GM12878 (cell line): ENCODE results near the gene CACNA1G. TPM values are rescaled to one million over a fixed set of nuclear protein-coding genes. Genes with fewer than 3 reads are reported as not detected.

ENCODE experiments used
- ATAC-seq: fragments of 200-7000 bp; cut with Tn5 transposase; 3 replicates; pipeline ENCODE4 v1.9.1; 2020; ENCODE audit warnings: mild to moderate bottlenecking, moderate library complexity
- BruUV-seq: library from RNA; stranded (reverse); fragments of 400-500 nt; replicated peaks from 2 replicates; lab custom pipeline; 2021; lab: Mats Ljungman, UMichigan
- CTCF ChIA-PET: fragments of 300-600 bp; sonication (Branson Sonifier 250); formaldehyde crosslinking; extraction: SDS; loops from one replicate; lab custom pipeline; 2021; ENCODE audit warnings: inconsistent platforms; lab: Yijun Ruan, JAX
- POLR2A ChIA-PET: fragments of 350-600 bp; formaldehyde crosslinking; extraction: SDS; loops from one replicate; lab custom pipeline; 2021; ENCODE audit warnings: inconsistent platforms; lab: Charles Lee
- RAD21 ChIA-PET: fragments of 300-600 bp; sonication (Branson Sonifier 250); formaldehyde crosslinking; loops from one replicate; lab custom pipeline; 2023; ENCODE audit warnings: antibody characterized with exemption; ENCODE audit not compliant: unreplicated experiment; lab: Charles Lee
- SMC1A ChIA-PET: fragments of 300-600 bp; sonication (Branson Sonifier 250); formaldehyde crosslinking; loops from one replicate; lab custom pipeline; 2023; ENCODE audit not compliant: unreplicated experiment, uncharacterized antibody; lab: Charles Lee
- DNase-seq: peaks from one replicate; pipeline ENCODE4 v3.0.0-alpha.2; 2011; ENCODE audit warnings: low read depth, low spot score
- FAIRE-seq: peaks from 3 replicates; lab custom pipeline; 2011; peaks lifted over from hg19 to GRCh38; lab: Jason Lieb, UNC
- H2AFZ ChIP-seq: 2 replicates; pipeline ENCODE4 v1.6.0; 2011; ENCODE audit warnings: low read depth, low read length, control low read depth; ENCODE audit not compliant: control insufficient read depth
- H3K27ac ChIP-seq: 2 replicates; pipeline ENCODE4 v1.5.1; 2011; ENCODE audit warnings: control low read depth; ENCODE audit not compliant: control insufficient read depth, insufficient read depth
- H3K27me3 ChIP-seq, 2 experiments: replicated peaks in 1 of 2; 2 replicates each; pipeline versions ENCODE4 v1.6.0 to v1.6.1; 2011; ENCODE audit warnings: low read length in 1 of 2; ENCODE audit not compliant: control insufficient read depth in 2 of 2, insufficient read depth in 2 of 2
- H3K36me3 ChIP-seq, 2 experiments: 2 replicates each; pipeline ENCODE4 v1.5.1; 2011; ENCODE audit warnings: low read length in 1 of 2; ENCODE audit not compliant: control insufficient read depth in 2 of 2, insufficient read depth in 2 of 2
- H3K4me1 ChIP-seq: 2 replicates; pipeline ENCODE4 v1.6.1; 2011; ENCODE audit warnings: mild to moderate bottlenecking, low read length, moderate library complexity, mixed read lengths; ENCODE audit not compliant: control insufficient read depth, insufficient read depth
- H3K4me2 ChIP-seq: 2 replicates; pipeline ENCODE4 v1.6.0; 2011; ENCODE audit warnings: control low read depth; ENCODE audit not compliant: control insufficient read depth, insufficient read depth
- H3K4me3 ChIP-seq: fragments of 200-600 bp; sonication (generic); 2 replicates; pipeline ENCODE4 v1.5.1; 2016
- H3K79me2 ChIP-seq: 2 replicates; pipeline ENCODE4 v1.6.0; 2011; ENCODE audit warnings: low read length; ENCODE audit not compliant: control insufficient read depth, insufficient read depth
- H3K9ac ChIP-seq: 2 replicates; pipeline ENCODE4 v1.8.0; 2011; ENCODE audit warnings: low read length, control low read depth, mixed read lengths; ENCODE audit not compliant: control insufficient read depth, insufficient read depth
- H3K9me3 ChIP-seq: replicated peaks from 3 replicates; pipeline ENCODE4 v1.5.1; 2011; ENCODE audit warnings: mild to moderate bottlenecking, low read length; ENCODE audit not compliant: control insufficient read depth, insufficient read depth
- H4K20me1 ChIP-seq: 2 replicates; pipeline ENCODE4 v1.6.0; 2011; ENCODE audit not compliant: control insufficient read depth, insufficient read depth
- BCLAF1 ChIP-seq: fragments of 450-650 bp; IDR thresholded peaks from 2 replicates; pipeline ENCODE4 v1.6.1; 2017; ENCODE audit warnings: antibody characterized with exemption, mild to moderate bottlenecking, moderate library complexity
- EED ChIP-seq: sonication (generic); IDR thresholded peaks from 2 replicates; pipeline ENCODE4 v1.6.1; 2016; ENCODE audit warnings: antibody characterized with exemption, low read depth
- GABPA ChIP-seq: IDR thresholded peaks from 2 replicates; pipeline ENCODE4 v1.6.1; 2014; ENCODE audit warnings: antibody characterized with exemption, low read depth, mild to moderate bottlenecking, inconsistent platforms
- HCFC1 ChIP-seq: fragments of 150-350 bp; IDR thresholded peaks from 2 replicates; pipeline ENCODE4 v1.6.1; 2014; ENCODE audit warnings: low read length
- JUNB ChIP-seq: IDR thresholded peaks from 2 replicates; pipeline ENCODE4 v1.6.1; 2016; ENCODE audit warnings: antibody characterized with exemption, mild to moderate bottlenecking
- KDM1A ChIP-seq: fragments of 200-600 bp; sonication (generic); IDR thresholded peaks from 2 replicates; pipeline ENCODE4 v1.6.1; 2016; ENCODE audit warnings: borderline replicate concordance
- MTA3 ChIP-seq: IDR thresholded peaks from 2 replicates; pipeline ENCODE4 v1.6.1; 2012; ENCODE audit warnings: low read length, inconsistent platforms, borderline replicate concordance
- RAD51 ChIP-seq: fragments of 450-650 bp; IDR thresholded peaks from 2 replicates; pipeline ENCODE4 v1.6.1; 2016; ENCODE audit warnings: moderate library complexity, mild to moderate bottlenecking, inconsistent platforms
- SMARCA5 ChIP-seq: fragments of 450-650 bp; IDR thresholded peaks from 2 replicates; pipeline ENCODE4 v1.6.1; 2017; ENCODE audit warnings: mild to moderate bottlenecking
- SMC3 ChIP-seq: IDR thresholded peaks from 2 replicates; pipeline ENCODE4 v1.6.1; 2011; ENCODE audit warnings: low read length, improper control_type of control experiment, borderline replicate concordance
- TARDBP ChIP-seq: IDR thresholded peaks from 2 replicates; pipeline ENCODE4 v1.6.1; 2016; ENCODE audit warnings: borderline replicate concordance
- TCF12 ChIP-seq: IDR thresholded peaks from 2 replicates; pipeline ENCODE4 v1.6.1; 2011; ENCODE audit warnings: low read depth, mild to moderate bottlenecking, low read length
- USF2 ChIP-seq: IDR thresholded peaks from 2 replicates; pipeline ENCODE4 v1.6.1; 2011; ENCODE audit warnings: low read depth, low read length, improper control_type of control experiment, borderline replicate concordance
- ZNF207 ChIP-seq: fragments of 450-650 bp; IDR thresholded peaks from 2 replicates; pipeline ENCODE4 v1.6.1; 2014; ENCODE audit warnings: antibody characterized with exemption, mild to moderate bottlenecking, borderline replicate concordance
- ZNF384 ChIP-seq: IDR thresholded peaks from 2 replicates; pipeline ENCODE4 v1.6.1; 2012; ENCODE audit warnings: low read depth, mild to moderate bottlenecking, low read length, improper control_type of control experiment, borderline replicate concordance
- ZNF622 ChIP-seq: fragments of 450-650 bp; IDR thresholded peaks from 2 replicates; pipeline ENCODE4 v1.6.1; 2017; ENCODE audit warnings: mild to moderate bottlenecking, inconsistent platforms
- WGBS: methylation state at CpG from one replicate; pipeline ENCODE4 v1.1.6; 2016; ENCODE audit warnings: low lambda C conversion rate; ENCODE audit not compliant: insufficient replicate concordance, insufficient coverage; ENCODE audit errors: missing lambda C conversion rate; 5-methylcytosine and 5-hydroxymethylcytosine counted together
- in situ Hi-C: fragments of 300-500 bp; cut with MboI; formaldehyde crosslinking; loops from 9 replicates; pipeline ENCODE4 v1.14.3; 2018; ENCODE audit warnings: mixed read lengths
- intact Hi-C: fragments of 100-400 bp; cut with micrococcal nuclease; formaldehyde crosslinking; loops from one replicate; pipeline ENCODE4 v1.14.2; 2022; ENCODE audit not compliant: unreplicated experiment
- polyA plus RNA-seq, 11 experiments: library from polyadenylated mRNA; depleted of rRNA in 4 of 11; unstranded in 6 of 11; stranded (reverse) in 5 of 11; fragments of >200 nt; fragmentation: Nextera tagmentation in 4 of 11; fragmentation: Illumina TruSeq in 1 of 11; extraction: Ambion mirVana in 4 of 11; extraction: Trizol in 1 of 11; gene quantifications; 1 replicate in 1 of 11; 2 replicates in 10 of 11; pipeline versions ENCODE4 v1.2.1 to v1.2.3, GENCODE V29; 2011 to 2016; ENCODE audit warnings: inconsistent platforms in 2 of 11, missing spikeins in 2 of 11, low read depth in 1 of 11
- total RNA-seq, 4 experiments: library from RNA; depleted of rRNA in 3 of 4; stranded (reverse); fragments of >200 nt in 3 of 4; fragmentation: Illumina TruSeq in 1 of 4; extraction: Trizol in 1 of 4; gene quantifications; 2 replicates each; pipeline versions ENCODE4 v1.2.1 to v1.2.3, GENCODE V29; 2013 to 2021
- TF ChIP-seq, protein P1 (sequence below): fragments of 450-650 bp; IDR thresholded peaks from 2 replicates; pipeline ENCODE4 v1.6.1; 2017; ENCODE audit warnings: mild to moderate bottlenecking, moderate library complexity

The CACNA1G gene
- total and polyA plus RNA-seq, 10 of the 15 experiments (the other 5 are each of a cell fraction or from before 2014, with no cell fraction given) = 0.03 to 0.15 TPM; not detected in 8

DNA sequence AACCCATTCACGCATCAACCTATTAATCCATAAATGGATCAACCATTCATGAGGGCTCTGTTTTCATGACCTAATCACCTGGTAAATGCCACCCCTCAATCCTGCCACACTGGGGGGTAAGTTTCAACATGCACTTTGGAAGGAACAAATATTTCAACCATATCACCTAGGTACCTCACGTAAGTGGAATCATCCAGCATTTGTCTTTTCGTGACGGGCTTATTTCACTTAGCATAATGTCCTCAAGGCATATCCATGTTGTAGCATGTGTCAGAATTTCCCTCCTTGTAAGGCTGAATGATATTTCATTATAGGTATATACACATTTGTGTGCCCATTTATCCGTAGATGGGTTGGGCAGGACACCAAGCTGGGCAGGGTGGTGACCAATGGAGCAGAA is 111.6 kb downstream of the CACNA1G start:
- Histone ChIP-seq H3K4me2 (no peak overlapping the region), H3K4me1 (no peaks in the 10 kb centered on the region), H2AFZ (no peak overlapping the region), H4K20me1 (no peaks in the 10 kb centered on the region), H3K9ac (no peak overlapping the region), H3K27me3 (no peaks in the 10 kb centered on the region), H3K9me3 (no peaks in the 10 kb centered on the region), H3K36me3 (no peaks in the 10 kb centered on the region), H3K27ac (no peak overlapping the region), H3K4me3 (no peak overlapping the region), H3K79me2 (no peaks in the 10 kb centered on the region)
- POLR2A ChIA-PET = no interaction called here
- no TSS peak for BruUV-seq
- TF ChIP-seq ZNF207 = no peak
- TF ChIP-seq BCLAF1 = no peak
- TF ChIP-seq, protein P1, sequence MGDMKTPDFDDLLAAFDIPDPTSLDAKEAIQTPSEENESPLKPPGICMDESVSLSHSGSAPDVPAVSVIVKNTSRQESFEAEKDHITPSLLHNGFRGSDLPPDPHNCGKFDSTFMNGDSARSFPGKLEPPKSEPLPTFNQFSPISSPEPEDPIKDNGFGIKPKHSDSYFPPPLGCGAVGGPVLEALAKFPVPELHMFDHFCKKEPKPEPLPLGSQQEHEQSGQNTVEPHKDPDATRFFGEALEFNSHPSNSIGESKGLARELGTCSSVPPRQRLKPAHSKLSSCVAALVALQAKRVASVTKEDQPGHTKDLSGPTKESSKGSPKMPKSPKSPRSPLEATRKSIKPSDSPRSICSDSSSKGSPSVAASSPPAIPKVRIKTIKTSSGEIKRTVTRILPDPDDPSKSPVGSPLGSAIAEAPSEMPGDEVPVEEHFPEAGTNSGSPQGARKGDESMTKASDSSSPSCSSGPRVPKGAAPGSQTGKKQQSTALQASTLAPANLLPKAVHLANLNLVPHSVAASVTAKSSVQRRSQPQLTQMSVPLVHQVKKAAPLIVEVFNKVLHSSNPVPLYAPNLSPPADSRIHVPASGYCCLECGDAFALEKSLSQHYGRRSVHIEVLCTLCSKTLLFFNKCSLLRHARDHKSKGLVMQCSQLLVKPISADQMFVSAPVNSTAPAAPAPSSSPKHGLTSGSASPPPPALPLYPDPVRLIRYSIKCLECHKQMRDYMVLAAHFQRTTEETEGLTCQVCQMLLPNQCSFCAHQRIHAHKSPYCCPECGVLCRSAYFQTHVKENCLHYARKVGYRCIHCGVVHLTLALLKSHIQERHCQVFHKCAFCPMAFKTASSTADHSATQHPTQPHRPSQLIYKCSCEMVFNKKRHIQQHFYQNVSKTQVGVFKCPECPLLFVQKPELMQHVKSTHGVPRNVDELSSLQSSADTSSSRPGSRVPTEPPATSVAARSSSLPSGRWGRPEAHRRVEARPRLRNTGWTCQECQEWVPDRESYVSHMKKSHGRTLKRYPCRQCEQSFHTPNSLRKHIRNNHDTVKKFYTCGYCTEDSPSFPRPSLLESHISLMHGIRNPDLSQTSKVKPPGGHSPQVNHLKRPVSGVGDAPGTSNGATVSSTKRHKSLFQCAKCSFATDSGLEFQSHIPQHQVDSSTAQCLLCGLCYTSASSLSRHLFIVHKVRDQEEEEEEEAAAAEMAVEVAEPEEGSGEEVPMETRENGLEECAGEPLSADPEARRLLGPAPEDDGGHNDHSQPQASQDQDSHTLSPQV = no peak
- no peak for TF ChIP-seq EED
- TF ChIP-seq USF2 = no peak
- no peak for TF ChIP-seq ZNF384
- no peak for TF ChIP-seq SMC3
- no peak for TF ChIP-seq TCF12
- TF ChIP-seq TARDBP = no peak
- TF ChIP-seq RAD51 = no peak
- TF ChIP-seq JUNB = no peak
- no peak for TF ChIP-seq GABPA
- no peak for TF ChIP-seq MTA3
- TF ChIP-seq SMARCA5 = no peak
- TF ChIP-seq KDM1A = no peak
- no peak for TF ChIP-seq ZNF622
- TF ChIP-seq HCFC1 = no peak
- FAIRE-seq (no peak), DNase-seq (no peak), ATAC-seq (no peak)
- CTCF ChIA-PET = no interaction called here
- RAD21 ChIA-PET = no interaction called here
- in situ Hi-C loops (no loop called here), intact Hi-C loops (no loop called here)
- SMC1A ChIA-PET = interaction anchor here (0.8 kb wide), 1 partner anchor 24 kb away, joined by 3 read pairs; no protein-coding TSS in a partner anchor
- 60% methylated on average over 5 of the region's 5 CpGs for WGBS
